GM19397 (cell line): Measurements from ENCODE around the gene GBP7.
"Not testable (repeated sequence)": the region's sequence is repeated elsewhere in the genome, so short reads cannot be mapped to it uniquely, and the experiment has no call there.

Experiments used
- ATAC-seq: cut with Tn5 transposase; IDR thresholded peaks from one replicate; pipeline ENCODE4 v1.9.1; 2021; ENCODE audit warnings: mild to moderate bottlenecking, moderate library complexity; ENCODE audit not compliant: unreplicated experiment

The GBP7 gene

GRCh38 chr1:89170170-89171066 lies 5.4 kb downstream of the GBP7 start:
- ATAC-seq = no peak

DNA sequence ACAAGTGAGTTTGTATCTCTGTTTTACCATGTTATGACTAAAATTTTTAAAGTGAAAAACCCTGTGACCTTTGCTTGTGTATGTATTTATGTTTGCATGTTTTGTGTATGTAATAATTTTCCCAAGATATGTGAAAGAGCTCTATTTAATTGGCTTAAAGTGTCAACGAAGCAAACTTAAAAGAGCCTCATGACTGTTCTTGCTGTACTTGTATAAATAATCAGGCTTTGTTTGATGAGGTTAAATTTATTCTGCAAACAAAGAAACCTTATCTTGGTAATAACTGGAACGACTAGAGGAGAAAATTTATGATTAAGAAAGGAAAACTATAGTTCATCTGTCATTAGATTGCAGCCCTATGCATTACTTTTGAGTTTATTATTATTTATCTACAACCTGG lies 6.6 kb downstream of the GBP7 start:
- ATAC-seq = no peak

DNA sequence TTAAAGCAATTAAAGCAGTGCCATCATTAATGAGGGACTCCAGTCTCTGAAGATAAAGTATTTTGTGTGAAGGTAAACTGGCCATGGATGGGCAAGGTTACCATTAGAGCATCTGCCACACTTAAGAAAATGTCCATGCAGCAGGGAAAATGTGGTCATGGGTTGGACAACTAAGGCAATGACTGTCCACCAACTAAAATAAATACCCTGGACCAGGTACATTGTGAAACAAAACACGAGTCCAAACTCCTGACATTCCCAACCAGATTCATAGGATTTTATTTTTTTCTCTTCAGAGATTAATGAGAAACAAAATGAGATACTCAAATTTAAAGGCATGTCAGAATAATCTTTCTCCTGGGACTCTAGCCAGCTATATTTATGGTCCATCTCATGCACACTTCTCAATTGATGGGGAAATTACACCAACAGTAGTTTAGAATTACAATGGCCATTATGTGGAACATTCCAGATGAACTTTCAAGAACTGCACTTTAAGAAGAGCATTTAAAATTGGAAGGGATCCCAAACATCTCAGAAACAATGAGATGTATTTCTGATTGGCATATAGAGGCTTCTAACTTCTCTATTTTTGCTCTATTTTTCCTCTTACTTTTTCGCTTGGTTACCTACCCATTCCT lies 8.1 kb downstream of the GBP7 start:
- ATAC-seq = no peak

- no peak for ATAC-seq
Observed at GRCh38 chr1:89166705-89167104, 9.1 kb downstream of the GBP7 start.

DNA sequence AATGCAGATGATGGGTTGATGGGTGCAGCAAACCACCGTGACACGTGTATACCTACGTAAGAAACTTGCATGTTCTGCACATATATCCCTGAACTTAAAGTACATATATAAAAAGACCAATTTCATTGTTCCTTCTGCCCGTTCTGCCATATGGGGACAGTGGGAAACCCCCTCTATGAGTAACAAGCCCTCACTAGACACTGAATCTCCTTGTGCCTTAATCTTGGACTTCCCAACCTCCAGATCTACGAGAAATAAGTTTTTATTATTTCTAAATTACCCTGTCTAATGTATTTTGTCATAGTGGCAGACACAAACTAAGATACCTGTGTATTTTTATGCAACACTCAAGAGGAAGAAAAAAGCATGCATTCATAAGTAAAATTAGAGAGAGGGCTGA lies 10.0 kb downstream of the GBP7 start:
- ATAC-seq = no peak

GRCh38 chr1:89151047-89151446 lies 24.8 kb downstream of the GBP7 start:
- ATAC-seq = no peak

DNA sequence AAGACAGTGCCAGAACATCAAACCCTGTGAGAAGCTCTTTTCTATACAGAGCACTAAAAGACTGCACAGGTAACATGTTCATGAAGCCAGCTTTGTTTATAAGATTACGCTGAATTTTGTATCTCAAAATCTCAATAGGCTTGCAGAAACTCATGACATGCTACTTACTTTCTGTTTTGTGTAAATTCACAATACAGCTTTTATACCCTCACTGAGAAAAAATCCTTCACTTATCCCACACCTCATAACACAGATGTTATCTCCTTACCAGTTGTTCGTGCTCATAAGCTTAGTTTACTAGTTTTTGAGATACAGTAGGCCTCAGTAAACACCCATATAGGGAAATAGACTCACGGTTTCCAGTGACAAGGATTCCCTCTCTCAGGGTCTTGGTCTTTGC lies 25.8 kb downstream of the GBP7 start:
- no peak for ATAC-seq

GRCh38 chr1:89149229-89149628 lies 26.6 kb downstream of the GBP7 start:
- ATAC-seq = no peak

DNA sequence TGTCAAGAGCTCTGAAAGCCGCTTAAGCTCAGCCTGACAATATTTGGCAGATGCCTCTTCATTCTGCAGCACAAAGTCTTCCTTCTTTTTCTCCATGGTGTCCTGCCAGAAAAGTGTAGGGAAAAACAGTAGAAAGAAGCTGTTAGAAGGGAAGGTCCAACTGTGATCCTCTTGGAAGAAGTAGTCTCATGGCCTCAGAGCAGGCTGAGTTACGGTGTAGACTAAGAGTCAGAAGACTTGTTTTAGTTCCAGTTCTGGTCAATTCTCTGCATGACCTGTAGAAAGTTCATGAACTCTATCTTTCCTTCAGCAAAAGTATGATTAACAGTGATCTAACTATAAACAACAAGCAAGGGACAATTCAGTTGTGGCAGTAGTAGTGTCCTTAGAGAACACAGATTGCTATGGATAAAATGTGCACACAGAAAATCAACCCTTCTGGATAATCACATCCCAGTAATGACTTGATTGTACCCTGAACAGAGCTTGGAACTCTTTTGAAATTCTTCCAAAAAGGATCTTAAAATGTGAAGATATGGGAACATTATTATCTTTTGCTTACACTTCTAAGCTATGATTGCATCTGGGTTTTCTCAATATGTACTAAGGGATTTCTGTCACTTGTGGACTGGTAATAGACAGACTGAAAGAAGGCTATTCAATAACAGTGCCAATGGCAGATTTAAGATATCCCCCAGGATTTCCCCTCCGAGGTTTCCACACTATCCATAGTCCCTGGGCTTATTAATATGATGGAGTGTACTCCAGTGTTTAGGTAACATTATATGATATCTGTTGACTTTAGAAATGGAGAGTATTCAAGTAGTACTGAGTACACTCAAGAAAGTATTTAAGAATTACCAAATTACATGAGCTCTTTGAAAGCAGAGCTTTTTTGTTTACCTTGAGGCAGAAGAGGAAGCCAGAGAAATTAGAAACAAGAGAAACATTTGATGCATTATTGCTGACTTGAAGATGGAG lies 27.8 kb downstream of the GBP7 start:
- ATAC-seq = no peak

DNA sequence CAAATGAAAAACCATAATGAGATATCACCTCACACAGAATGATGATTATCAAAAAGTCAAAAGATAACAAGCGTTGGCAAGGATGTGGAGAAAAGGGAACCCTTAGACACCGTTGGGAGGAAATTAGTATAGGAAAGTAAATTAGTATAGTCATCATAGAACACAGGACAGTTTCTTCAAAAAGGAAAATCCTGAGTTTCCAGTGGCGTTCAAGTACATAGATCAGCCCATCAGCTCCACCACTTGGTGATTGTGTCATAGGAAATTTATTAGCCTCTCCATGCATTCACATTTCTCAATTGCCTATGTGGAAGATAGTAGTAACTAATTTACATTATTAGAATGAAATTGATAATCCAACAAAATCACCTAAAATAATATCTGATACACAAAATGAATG lies 29.1 kb downstream of the GBP7 start:
- ATAC-seq = no peak

- ATAC-seq = no peak
Observed at GRCh38 chr1:89143484-89143883, 32.3 kb downstream of the GBP7 start.

DNA sequence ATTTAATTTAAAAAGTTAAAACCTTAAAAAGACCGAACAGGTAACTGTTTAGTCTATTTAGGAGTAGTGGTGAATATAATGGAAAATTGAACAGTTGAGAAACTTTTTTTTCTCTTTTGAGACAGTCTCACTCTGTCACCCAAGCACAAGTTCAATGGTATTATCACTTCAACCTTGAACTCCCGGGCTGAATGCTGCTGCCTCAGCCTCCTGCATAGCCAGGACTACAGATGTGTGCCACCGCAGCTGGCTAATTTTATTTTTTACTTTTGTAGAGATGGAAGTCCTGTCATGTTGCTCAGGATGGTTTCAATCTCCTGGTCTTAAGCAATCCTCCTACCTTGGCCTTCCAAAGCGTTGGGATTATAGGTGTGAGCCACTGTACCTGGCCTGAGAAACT lies 33.6 kb downstream of the GBP7 start:
- ATAC-seq = no peak

DNA sequence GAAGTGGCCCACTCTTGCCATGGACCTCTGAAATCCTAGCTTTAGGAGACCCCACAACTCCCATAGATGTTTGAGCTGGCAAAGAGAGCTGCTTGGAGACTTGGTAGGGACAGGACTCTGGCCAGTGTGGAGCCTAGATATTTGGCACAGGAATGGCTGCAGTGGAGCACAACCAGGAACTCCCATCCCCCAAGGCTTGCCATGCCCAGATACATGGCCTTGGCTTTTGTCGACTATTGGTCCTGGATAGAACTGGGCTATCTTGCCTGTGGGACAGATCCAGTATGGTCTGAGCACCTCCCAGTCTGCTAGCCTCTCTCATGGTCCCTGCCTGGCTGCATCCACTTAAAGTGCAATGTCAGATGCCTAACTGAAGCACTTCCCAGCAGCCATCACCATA lies 42.1 kb downstream of the GBP7 start:
- ATAC-seq = no peak

DNA sequence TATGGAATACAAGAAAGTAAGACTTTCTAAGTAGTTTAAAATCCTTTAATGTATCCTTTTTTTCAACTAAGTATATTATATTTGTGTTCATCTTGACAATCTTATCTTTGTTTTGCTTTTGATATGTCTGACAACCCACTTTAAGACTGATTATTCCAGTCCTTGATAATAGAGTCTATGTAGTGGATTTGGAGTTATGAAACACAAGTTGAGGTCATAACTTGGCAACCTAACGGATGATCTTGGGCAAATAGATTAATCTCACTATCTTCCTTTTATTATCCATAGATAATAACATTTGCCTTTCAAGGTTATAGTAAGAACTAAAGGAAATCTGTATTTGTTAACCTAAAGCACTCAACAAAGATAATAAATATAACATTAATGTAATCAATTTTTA lies 45.1 kb downstream of the GBP7 start:
- no peak for ATAC-seq

- ATAC-seq = no peak
Observed at GRCh38 chr1:89129911-89130310, 45.9 kb downstream of the GBP7 start.

DNA sequence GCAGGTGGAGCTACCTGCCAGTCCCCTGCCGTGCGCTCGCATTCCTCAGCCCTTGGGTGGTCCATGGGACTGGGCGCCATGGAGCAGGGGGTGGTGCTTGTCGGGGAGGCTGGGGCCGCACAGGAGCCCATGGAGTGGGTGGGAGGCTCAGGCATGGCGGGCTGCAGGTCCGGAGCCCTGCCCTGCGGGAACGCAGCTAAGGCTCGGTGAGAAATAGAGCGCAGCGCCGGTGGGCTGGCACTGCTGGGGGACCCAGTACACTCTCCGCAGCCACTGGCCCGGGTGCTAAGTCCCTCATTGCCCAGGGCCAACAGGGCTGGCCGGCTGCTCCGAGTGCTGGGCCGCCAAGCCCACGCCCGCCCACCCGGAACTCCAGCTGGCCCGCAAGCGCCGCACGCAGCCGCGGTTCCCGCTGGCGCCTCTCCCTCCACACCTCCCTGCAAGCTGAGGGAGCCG lies 47.8 kb downstream of the GBP7 start:
- not testable (repeated sequence) for ATAC-seq

- ATAC-seq = not testable (repeated sequence)
Observed at GRCh38 chr1:89126602-89127565, 48.9 kb downstream of the GBP7 start.

DNA sequence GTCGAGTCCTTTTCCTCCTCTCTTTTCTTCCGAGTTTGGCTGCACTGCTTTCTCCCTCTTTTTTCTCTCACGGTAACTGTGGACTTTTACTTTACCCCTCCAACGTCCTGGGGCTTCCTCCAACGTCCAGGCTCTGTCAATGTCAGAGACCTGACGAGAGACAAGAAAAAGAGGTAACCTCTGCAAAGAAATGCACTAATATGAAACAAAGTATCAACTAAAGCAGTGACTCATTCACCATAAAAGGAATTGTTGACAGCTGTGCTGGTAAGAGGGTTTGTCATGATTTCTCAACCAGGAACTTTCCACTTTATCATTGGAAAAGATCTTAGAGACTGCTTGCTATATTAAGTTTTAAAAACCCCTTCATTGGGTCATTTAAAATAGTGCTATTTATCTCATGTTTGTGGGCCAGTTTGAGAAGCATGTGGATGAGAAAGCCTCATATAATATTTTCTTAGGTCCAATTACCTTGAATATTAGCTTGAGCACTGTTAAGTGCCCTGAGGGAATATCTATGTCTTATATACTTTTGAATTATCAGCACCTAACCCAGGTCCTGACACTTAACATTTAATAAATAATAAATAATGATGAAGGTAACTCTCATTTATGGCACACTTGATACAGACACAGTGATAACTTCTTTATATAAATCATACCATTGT lies 49.8 kb downstream of the GBP7 start, which contains the start of gene GBP2:
Gene GBP2 (minus strand): TSS at position 202 of the 668 bp plus-strand sequence. CDS start 4,148 bp downstream, outside the sequence.
- no peak for ATAC-seq

DNA sequence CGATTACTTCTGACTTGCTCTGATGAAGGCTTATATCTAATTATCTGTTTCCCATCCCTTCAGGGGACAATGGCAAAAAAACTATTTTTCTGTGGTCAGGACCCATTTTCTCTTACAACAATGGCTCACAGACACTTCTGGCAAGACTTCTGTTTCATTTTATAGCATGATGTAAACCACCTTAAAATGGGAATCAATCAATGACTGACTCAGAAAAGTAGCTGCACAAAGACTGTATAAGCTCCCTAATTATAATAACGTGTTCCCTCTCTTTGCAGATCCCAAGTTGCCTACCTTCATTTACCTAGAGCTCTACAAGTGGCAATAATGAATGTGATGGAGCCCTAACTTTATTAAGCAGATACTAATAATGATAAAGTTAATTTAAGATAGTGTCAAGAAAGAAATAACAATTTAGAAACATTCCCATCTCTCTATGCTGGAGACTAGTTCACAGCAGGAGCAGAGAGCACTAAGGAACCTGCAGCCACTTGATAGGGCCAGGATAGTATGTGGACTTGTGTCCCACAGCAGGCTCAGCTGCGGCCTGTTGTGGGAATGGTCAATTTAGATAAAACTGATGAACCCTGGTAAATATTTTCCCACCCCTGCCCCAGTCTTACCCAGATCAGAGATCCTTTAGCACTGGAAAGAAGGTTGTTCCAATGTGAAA lies 50.4 kb downstream of the GBP7 start:
- no peak for ATAC-seq
